RPMI8226 (cell line): ENCODE results near the gene POU4F2.

Experiments used
- DNase-seq: peaks from one replicate; pipeline ENCODE4 v3.0.0-alpha.2; 2015

The POU4F2 gene, protein sequence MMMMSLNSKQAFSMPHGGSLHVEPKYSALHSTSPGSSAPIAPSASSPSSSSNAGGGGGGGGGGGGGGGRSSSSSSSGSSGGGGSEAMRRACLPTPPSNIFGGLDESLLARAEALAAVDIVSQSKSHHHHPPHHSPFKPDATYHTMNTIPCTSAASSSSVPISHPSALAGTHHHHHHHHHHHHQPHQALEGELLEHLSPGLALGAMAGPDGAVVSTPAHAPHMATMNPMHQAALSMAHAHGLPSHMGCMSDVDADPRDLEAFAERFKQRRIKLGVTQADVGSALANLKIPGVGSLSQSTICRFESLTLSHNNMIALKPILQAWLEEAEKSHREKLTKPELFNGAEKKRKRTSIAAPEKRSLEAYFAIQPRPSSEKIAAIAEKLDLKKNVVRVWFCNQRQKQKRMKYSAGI

DNA sequence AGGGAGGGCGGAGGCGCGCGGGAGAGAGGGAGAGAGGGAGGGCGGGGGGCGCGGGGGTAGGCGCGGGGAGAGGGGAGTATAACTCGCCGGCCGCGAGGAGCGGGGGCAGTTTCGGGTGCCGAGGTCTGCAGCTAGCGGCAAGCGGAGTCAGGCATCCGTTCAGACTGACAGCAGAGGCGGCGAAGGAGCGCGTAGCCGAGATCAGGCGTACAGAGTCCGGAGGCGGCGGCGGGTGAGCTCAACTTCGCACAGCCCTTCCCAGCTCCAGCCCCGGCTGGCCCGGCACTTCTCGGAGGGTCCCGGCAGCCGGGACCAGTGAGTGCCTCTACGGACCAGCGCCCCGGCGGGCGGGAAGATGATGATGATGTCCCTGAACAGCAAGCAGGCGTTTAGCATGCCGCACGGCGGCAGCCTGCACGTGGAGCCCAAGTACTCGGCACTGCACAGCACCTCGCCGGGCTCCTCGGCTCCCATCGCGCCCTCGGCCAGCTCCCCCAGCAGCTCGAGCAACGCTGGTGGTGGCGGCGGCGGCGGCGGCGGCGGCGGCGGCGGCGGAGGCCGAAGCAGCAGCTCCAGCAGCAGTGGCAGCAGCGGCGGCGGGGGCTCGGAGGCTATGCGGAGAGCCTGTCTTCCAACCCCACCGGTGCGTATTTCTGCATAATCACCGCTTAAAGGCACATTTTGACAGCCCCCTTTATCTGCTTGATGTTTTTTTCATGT lies at the start of gene POU4F2:
Gene POU4F2, plus strand, starts transcription at position 108 of the 720 bp plus-strand sequence. Its CDS starts 248 bp downstream, at position 356.
- DNase-seq, result no peak

DNA sequence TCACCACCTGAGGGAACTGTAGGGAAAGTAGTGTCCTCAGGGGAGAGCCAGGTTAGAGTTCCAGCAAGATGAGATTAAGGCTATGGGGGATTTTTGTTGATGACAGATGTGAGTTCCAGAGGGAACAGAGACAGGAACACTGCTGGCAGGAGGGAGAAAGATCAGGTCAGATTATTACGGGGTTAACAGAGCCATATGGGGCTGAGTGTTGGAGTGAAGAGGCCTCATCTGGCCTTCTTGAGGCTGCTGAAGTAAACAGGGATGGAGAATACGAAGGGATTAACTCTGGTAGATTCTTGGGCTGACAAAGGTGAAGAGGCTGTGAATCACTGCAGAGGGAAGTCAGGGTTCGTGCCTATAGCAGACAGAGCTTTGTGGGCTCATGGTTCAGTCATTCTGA lies 47.9 kb upstream of the POU4F2 start:
- DNase-seq, result no peak

GRCh38 chr4:146592019-146592418 lies 46.7 kb upstream of the POU4F2 start:
- DNase-seq, result no peak

GRCh38 chr4:146632770-146633470 lies 5.8 kb upstream of the POU4F2 start:
- DNase-seq, result no peak

- DNase-seq, result no peak
These were observed 5.3 kb upstream of the POU4F2 start for GRCh38 chr4:146633471-146633800.

DNA sequence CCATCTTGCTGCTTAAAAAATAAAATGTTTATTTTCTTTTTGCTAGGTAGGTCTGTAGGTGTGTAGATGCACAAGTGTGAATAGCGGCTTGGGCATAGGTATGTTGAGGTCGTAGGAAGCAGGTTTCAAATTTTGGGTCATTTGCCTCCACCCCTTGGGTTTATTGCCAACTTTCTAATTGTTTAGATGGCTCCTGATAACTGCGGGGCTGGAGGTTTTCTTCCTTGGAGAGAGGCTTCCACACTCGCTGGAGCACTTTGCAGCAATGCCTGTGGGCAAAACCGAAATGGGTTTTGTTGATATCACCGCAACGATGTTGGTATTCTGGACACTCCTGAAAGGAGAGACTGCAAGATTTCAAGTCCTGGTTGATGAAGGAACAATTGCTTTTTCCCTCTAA lies 3.9 kb upstream of the POU4F2 start:
- no peak for DNase-seq

DNA sequence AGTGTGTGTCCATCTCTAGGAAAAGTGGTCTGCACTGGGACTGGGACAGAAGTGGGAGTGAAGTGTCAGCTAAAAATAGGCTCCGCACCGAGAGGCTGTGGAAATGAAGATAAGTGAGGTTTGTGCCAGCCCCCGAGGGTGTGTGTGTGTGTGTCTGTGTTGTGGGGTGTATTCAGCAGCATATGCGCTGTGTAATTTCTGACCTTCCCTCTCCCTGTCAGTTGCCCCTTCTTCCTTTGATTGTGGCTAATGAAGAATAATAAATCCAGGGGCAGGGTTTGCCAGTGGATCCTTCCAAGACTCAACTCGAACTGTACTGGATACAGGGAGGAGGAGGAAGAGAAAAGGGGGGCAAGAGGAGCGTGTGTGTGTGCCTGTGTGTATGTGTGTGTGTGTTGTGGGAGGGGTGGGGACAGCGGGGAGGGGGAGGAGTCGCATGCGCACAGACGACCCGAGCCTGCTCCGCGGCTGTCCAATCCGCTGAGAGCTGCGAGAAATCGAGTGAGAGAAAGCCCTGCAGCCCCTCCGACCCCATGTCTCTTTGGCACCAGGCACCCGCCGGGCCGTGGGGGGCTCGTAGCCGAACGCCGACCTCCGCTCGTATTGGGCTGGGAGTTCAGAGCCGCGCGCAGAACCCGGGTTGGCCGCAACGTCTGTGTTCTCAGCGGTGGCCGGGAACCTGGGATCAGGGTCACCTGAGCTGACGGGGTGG lies 916 bp upstream of the POU4F2 start:
- no peak for DNase-seq

DNA sequence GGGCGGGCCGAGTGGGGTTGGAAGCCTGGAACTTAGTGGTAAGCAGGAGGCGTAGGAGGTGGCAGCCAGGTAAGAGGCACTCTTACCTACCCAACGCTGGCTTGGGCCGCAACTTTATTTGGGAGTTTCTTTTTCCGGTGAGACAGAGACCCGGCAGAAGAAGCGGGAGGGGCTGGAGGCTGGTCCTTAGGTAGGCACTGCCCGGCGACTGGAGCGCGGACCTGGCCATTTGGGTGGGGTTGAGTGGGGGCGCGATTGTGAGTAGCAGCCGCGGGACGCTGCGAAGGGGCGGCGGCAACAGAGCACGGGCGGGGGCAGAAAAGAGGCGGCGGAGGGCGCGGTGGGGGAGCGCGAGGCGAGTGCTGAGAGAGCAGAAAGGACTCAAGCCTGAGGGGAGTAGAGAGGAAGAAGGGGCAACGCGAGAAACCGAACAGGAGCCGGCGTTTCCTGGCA lies 334 bp upstream of the POU4F2 start:
- DNase-seq, result no peak

- DNase-seq, result no peak
These were observed 826 bp downstream of the POU4F2 start for GRCh38 chr4:146639506-146639932.

DNA sequence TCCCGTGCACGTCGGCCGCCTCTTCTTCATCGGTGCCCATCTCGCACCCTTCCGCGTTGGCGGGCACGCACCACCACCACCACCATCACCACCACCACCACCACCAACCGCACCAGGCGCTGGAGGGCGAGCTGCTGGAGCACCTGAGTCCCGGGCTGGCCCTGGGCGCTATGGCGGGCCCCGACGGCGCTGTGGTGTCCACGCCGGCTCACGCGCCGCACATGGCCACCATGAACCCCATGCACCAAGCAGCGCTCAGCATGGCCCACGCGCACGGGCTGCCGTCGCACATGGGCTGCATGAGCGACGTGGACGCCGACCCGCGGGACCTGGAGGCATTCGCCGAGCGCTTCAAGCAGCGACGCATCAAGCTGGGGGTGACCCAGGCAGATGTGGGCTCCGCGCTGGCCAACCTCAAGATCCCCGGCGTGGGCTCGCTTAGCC lies 1.4 kb downstream of the POU4F2 start:
- no peak for DNase-seq

DNA sequence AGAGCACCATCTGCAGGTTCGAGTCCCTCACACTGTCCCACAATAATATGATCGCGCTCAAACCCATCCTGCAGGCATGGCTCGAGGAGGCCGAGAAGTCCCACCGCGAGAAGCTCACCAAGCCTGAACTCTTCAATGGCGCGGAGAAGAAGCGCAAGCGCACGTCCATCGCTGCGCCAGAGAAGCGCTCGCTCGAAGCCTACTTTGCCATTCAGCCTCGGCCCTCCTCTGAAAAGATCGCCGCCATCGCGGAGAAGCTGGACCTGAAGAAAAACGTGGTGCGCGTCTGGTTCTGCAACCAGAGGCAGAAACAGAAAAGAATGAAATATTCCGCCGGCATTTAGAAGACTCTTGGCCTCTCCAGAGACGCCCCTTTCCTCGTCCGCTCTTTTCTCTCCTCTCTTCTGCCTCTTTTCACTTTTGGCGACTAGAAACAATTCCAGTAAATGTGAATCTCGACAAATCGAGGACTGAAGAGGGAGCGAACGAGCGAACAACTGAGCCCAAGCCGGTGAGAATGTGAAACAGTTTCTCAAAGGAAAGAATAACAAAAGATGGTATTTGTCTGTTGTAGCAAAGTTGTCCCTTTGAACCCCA lies 1.9 kb downstream of the POU4F2 start:
- no peak for DNase-seq

GRCh38 chr4:146641762-146642161 lies 3.1 kb downstream of the POU4F2 start:
- DNase-seq, result no peak

GRCh38 chr4:146643812-146644401 lies 5.2 kb downstream of the POU4F2 start:
- DNase-seq, result no peak

GRCh38 chr4:146645921-146646320 lies 7.2 kb downstream of the POU4F2 start:
- DNase-seq, result no peak

GRCh38 chr4:146646593-146647325 lies 8.1 kb downstream of the POU4F2 start:
- no peak for DNase-seq

- DNase-seq, result no peak
These were observed 9.1 kb downstream of the POU4F2 start for GRCh38 chr4:146647615-146648460.

- DNase-seq, result no peak
These were observed 9.7 kb downstream of the POU4F2 start for GRCh38 chr4:146648461-146648783.

DNA sequence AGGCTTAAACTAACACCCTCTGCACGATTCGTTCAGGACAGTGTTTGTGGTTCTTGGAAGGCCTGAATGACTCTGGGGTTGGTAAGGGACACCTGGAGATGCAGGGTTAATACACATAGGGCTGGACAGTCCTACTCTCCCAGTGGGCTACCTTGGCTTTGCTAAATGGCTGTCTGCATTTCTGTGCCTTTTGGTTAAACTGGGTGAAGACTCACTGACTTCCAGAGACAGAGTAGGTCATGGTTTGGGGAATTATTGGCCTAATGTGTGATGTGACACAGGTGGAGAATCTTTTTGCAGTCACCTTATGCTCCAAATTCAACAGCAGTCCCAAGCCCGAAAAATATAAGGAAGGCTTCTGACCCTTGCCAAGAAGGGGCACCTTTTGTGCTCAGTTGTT lies 10.5 kb downstream of the POU4F2 start:
- DNase-seq, result no peak

- no peak for DNase-seq
These were observed 11.3 kb downstream of the POU4F2 start for GRCh38 chr4:146650034-146650433.

DNA sequence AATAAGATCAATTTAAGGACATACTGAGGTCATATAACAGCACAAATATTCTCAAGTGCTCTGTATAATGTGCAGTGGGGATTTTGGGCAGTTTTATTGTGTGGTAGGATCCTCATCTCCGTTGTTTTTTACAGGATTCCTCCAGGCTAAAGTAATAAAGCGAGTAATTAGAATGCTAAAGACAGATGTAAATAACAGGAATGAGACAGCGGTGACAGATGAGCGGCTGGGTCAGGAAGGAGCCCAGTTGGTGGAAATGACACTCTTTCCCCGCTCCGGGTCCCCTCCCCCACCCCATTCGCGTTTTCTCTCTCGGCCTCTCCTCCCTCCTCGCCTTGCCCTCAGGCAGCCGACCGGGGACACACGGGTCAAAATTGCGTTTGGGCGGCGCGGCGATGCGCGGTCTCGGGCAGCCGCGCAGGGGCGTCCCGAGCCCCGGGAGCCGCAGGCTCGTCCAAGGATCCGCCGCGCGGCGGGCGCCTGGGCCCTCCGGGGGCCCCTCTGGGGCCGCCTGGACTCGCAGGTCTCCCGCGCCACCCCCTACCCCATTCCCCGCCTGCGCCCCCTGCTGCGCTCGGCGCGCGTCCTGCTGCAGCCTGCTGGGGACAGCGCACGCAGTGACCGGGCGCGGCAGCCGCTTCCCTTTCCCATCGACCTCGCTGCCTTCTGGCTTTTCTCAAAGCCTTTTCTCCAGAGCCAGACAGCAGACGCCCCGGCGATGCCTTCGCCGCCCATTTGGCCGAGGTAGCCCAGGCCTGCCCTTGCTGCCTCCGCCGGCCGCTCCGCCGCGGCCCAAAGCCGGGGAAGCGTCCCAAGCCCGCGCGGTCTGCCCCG lies 16.2 kb downstream of the POU4F2 start:
- DNase-seq, result no peak
